PC-3 (cell line): ENCODE data around the gene ESYT3.

Experiments used
- EZH2 ChIP-seq: fragments of 300-600 bp; sonication (generic); IDR thresholded peaks from one replicate; pipeline ENCODE4 v1.6.1; 2017; ENCODE audit warnings: antibody characterized with exemption, mild to moderate bottlenecking, low read length; ENCODE audit not compliant: unreplicated experiment
- TF ChIP-seq, protein P1 (sequence below): fragments of 300-600 bp; sonication (generic); conservative IDR thresholded peaks from 2 replicates; pipeline ENCODE4 v1.5.1; 2017; ENCODE audit warnings: antibody characterized with exemption, low read depth, mild to moderate bottlenecking, low read length

GRCh38 chr3:138459619-138460535 lies 25.5 kb downstream of the ESYT3 start:
- TF ChIP-seq, protein P1, sequence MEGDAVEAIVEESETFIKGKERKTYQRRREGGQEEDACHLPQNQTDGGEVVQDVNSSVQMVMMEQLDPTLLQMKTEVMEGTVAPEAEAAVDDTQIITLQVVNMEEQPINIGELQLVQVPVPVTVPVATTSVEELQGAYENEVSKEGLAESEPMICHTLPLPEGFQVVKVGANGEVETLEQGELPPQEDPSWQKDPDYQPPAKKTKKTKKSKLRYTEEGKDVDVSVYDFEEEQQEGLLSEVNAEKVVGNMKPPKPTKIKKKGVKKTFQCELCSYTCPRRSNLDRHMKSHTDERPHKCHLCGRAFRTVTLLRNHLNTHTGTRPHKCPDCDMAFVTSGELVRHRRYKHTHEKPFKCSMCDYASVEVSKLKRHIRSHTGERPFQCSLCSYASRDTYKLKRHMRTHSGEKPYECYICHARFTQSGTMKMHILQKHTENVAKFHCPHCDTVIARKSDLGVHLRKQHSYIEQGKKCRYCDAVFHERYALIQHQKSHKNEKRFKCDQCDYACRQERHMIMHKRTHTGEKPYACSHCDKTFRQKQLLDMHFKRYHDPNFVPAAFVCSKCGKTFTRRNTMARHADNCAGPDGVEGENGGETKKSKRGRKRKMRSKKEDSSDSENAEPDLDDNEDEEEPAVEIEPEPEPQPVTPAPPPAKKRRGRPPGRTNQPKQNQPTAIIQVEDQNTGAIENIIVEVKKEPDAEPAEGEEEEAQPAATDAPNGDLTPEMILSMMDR: no peak
- TF ChIP-seq EZH2: no peak
